NB4 (cell line): ENCODE data around the gene SLF2.
A peak's percentile ranks its signal among the peaks of the same experiment; 100 is the strongest.

Source experiments
- DNase-seq: peaks from one replicate; pipeline ENCODE4 v3.0.0; 2010; ENCODE audit warnings: low read depth
- H3K4me3 ChIP-seq: one replicate; pipeline ENCODE4 v1.5.1; 2011; ENCODE audit warnings: mild to moderate bottlenecking, low read depth, low read length, moderate library complexity
- CTCF ChIP-seq: IDR thresholded peaks from one replicate; pipeline ENCODE4 v1.5.1; 2012; ENCODE audit warnings: low read depth, low read length
- MYC ChIP-seq: IDR thresholded peaks from 2 replicates; pipeline ENCODE4 v1.6.1; 2011; ENCODE audit warnings: low read depth, low read length
- POLR2A ChIP-seq: IDR thresholded peaks from 2 replicates; pipeline ENCODE4 v1.6.1; 2011; ENCODE audit warnings: mild to moderate bottlenecking; ENCODE audit not compliant: insufficient read length; ENCODE audit errors: extremely low read depth
- TF ChIP-seq, protein P1 (sequence below): IDR thresholded peaks from 2 replicates; pipeline ENCODE4 v1.6.1; 2011; ENCODE audit warnings: low read depth, low read length

Gene SLF2

DNA sequence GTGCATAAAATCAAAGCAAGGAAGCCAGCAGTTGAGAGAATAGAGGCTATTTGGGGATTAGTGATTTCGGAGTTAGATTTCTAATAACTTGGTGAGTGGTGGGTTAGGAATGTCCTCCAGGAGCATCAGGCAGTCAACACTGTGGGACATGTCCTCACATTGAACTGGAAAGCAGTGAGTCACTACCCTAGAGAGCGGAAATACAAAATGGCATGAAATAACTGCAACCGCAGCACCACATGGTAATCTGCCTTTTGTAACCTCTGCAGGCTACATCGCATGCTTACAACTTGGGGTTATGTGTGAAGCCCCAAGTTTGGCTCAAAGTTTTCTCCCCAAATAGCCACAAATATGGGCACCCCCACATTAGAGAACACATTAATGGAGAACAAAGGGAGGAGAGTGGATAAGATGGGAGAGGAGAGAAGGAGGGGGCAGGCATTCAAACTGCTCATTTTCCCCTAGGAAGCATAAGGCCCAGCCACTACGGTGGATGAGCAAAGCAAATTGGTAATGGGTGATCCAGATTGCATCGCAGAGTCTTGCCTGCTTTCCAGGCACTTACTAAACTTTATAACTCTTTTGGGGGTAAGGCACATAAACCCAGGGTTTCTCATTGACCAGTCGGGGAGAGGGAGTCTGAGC, 22.0 kb upstream of the SLF2 start:
- peak; percentile 90 for DNase-seq
- TF ChIP-seq CTCF (no peak), POLR2A (no peak), MYC (peak; percentile 73)
- TF ChIP-seq, protein P1, sequence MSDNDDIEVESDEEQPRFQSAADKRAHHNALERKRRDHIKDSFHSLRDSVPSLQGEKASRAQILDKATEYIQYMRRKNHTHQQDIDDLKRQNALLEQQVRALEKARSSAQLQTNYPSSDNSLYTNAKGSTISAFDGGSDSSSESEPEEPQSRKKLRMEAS, result peak; percentile 63
- no peak overlapping the region for H3K4me3 ChIP-seq

GRCh38 chr10:100894033-100894432, 18.7 kb upstream of the SLF2 start:
- no peak overlapping the region for H3K4me3 ChIP-seq
- no peak for TF ChIP-seq POLR2A
- TF ChIP-seq, protein P1, result no peak
- TF ChIP-seq CTCF, result no peak
- TF ChIP-seq MYC, result no peak
- DNase-seq, result no peak

DNA sequence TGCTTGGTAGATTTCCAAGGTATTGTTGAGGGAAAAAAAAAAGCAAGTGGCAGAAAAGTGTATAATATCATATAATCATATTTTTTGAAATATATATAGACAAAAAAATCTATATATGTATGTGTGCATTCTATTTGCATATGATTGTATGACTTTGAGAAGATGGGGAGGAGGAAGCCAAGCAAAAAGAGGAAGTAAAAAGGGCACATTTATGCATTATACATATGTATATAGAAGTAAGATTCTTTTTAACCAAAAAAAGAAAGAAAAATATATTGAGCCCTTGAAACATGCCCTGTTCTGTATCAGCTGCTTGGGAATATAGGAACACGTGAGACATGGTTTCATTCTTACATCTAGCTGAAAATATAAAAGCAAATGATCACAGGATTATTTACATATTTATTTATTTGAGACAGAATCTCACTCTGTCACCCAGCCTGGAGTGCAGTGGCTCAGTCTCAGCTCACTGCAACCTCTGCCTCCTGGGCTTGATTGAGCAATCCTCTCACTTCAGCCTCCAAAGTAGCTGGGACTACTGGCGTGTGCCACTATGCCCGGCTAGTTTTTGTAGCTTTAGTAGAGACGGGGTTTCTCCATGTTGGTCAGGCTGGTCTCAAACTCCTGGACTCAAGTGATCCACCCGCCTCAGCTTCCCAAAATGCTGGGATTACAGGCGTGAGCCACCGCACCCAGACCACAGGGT, 18.0 kb upstream of the SLF2 start:
- TF ChIP-seq, protein P1, result 0 out of 2 replicates have a peak, but pooled peaks have one; percentile 24
- TF ChIP-seq MYC (no peak), CTCF (no peak)
- peak; percentile 87 for DNase-seq

DNA sequence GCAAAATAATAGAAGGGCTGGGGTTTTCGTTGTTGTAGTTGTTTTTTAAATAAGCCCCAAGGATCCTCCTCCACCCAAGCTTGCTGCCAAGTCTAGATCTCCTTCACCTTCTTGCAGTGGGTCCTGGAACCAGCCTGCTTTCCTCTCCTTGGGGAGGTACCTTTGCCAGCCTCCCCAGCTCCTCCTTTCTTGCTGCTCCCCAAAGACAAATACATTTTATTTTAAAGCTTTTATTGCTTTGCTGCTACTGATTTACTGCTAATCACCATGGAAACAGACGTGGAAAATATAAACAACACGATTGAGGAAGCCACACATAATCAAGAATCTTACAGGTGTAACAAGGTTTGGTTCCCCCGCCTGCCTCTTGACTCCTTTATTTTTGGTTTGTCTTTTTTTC, 17.4 kb upstream of the SLF2 start:
- peak; percentile 25 for DNase-seq
- TF ChIP-seq CTCF (no peak), POLR2A (no peak), MYC (no peak)
- TF ChIP-seq, protein P1, result no peak
- peak overlapping the region; percentile 25 for H3K4me3 ChIP-seq

More for the DNA sequence above, 18.0 kb upstream of the SLF2 start:
- peak overlapping the region; percentile 25 for H3K4me3 ChIP-seq

GRCh38 chr10:100895896-100896295, 16.9 kb upstream of the SLF2 start:
- DNase-seq, result no peak
- TF ChIP-seq CTCF, result no peak
- TF ChIP-seq, protein P1, result no peak
- no peak for TF ChIP-seq POLR2A
- TF ChIP-seq MYC, result no peak
- no peak overlapping the region for H3K4me3 ChIP-seq
